Rectal smooth muscle tissue (tissue), 1 donor: ENCODE measurements around the gene TMPRSS4.

ENCODE experiments used
- H3K27ac ChIP-seq: one replicate; pipeline ENCODE4 v1.7.0; 2013; ENCODE audit warnings: low read depth, low read length, inconsistent platforms
- H3K27me3 ChIP-seq: one replicate; pipeline ENCODE4 v1.7.0; 2013; ENCODE audit warnings: low read length; ENCODE audit not compliant: control insufficient read depth, insufficient read depth
- H3K36me3 ChIP-seq: one replicate; pipeline ENCODE4 v1.7.0; 2013; ENCODE audit warnings: low read length; ENCODE audit not compliant: control insufficient read depth, insufficient read depth
- H3K4me1 ChIP-seq: one replicate; pipeline ENCODE4 v1.7.0; 2013; ENCODE audit warnings: low read length; ENCODE audit not compliant: control insufficient read depth, insufficient read depth
- H3K4me3 ChIP-seq: one replicate; pipeline ENCODE4 v1.7.0; 2013; ENCODE audit warnings: low read length
- H3K9ac ChIP-seq: one replicate; pipeline ENCODE4 v1.7.0; 2013; ENCODE audit warnings: low read length

TMPRSS4 gene

DNA sequence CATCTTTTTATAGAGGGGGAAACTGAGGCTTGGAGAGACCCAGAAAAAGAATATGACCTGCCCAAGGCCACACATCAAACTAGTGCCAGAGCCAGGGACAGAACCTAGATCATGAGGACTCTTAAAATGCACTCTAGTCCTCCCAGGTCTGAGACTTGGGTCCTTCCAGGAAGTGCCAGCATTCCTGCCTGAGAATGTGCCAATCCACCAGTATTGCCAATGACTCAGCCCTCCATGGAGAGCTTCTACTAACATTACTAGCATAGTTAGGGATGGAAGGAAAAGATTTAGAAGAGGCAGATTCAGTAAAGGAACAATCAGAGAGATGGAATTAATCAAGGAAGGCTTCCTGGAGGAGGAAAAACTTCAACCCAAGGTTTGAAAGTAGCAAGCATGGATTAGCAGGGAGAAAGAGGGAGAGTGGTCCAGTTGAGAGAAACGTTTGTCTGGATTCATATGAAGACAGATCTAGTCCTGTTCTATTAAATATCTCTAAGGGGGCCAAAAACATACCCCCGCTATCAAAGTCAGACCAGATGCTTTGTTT, 30.0 kb downstream of the TMPRSS4 start:
- no peak overlapping the region for H3K4me3 ChIP-seq
- no peak overlapping the region for H3K27ac ChIP-seq
- H3K4me1 ChIP-seq = no peaks in the 10 kb centered on the region
- H3K27me3 ChIP-seq = no peaks in the 10 kb centered on the region
- no peak overlapping the region for H3K9ac ChIP-seq
- H3K36me3 ChIP-seq = no peaks in the 10 kb centered on the region

DNA sequence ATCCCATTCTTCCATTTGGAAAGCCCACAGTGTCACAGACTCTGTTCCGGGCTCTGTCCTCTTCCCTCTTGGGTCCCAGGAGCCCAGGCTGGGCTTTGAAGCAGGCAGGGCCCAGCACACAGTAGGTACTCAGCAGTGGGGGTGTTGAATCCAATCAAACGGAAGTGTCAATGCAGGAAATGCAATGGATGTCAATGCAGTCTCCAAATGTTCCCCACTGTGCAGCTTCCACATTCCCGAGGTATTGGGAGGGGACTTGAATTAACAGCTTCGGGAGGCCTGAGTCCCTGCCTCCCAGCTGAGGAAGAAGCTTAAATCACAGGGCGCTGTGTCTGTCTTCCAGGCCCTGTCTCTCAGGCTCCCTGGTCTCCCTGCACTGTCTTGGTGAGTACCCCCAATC, 31.6 kb downstream of the TMPRSS4 start:
- no peak overlapping the region for H3K4me3 ChIP-seq
- H3K4me1 ChIP-seq = no peaks in the 10 kb centered on the region
- no peaks in the 10 kb centered on the region for H3K27me3 ChIP-seq
- no peak overlapping the region for H3K27ac ChIP-seq
- no peak overlapping the region for H3K9ac ChIP-seq
- no peaks in the 10 kb centered on the region for H3K36me3 ChIP-seq

DNA sequence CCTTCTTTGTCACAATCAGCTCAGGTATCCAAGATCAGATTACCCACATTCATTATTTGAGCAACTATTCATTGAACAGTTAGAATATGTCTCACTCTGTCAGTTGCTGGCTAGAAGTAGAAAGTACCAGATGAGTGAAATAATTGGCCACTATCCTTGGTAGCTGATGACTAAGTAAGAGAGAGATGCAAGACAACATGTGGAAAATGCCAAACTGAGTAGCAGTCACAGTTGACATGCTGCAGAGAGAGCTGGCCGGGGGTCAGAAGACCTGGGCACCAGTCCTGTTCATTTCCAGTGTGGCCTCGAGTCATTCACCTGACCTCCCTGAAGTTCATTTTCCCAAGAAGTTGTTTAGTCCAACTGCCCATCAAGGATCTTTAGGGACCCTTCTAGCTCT, 32.4 kb downstream of the TMPRSS4 start:
- H3K27me3 ChIP-seq = no peaks in the 10 kb centered on the region
- H3K4me3 ChIP-seq = no peak overlapping the region
- no peak overlapping the region for H3K27ac ChIP-seq
- H3K9ac ChIP-seq = no peak overlapping the region
- peaks cover 2% of the 10 kb centered on the region for H3K36me3 ChIP-seq
- H3K4me1 ChIP-seq = no peaks in the 10 kb centered on the region

DNA sequence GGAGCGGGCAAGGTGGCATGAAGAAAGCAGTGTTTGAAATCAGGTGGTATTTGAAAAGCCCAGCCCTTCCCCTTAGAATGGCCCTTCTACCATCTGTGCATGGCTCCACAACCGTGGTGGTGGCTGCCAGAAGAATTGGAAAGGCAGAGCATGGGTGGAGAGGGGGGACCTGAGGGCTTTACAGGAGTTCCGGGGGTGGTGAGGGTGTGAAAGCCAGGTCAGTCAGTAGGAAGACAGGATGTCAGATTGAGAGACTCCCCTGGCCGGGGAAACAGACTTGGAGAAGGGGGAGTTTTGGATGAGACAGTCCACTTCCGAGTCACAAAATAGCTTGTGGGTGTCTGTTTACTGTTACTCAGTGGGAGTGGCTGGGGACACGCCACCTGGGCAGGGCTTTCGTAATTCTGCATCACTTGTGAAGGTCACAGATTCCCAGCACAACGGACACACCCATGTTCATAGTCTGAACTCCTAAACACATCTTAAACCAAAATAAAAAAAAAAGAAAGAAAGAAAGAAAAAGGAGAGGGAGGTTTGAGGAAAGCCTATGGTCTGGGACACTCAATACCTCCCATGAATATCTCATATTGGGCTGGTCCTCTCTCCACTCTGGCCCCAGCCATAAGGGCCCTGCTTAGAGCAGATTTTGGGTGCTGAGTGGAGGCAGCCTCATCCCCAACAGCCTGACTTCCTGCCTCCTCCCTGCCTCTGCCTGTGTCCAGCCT, 34.3 kb downstream of the TMPRSS4 start:
- Histone ChIP-seq H3K9ac (no peak overlapping the region), H3K4me3 (no peak overlapping the region), H3K27me3 (no peaks in the 10 kb centered on the region), H3K4me1 (no peaks in the 10 kb centered on the region), H3K36me3 (peaks cover 2% of the 10 kb centered on the region), H3K27ac (no peak overlapping the region)

DNA sequence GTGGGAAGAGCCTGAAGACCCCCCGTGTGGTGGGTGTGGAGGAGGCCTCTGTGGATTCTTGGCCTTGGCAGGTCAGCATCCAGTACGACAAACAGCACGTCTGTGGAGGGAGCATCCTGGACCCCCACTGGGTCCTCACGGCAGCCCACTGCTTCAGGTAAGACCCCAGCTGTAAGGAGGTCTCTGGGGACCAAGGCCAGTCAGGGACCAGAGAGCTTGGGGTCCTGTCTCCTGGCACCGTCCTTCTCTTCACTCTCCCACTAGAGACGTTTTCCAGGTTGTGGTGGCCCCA, 34.8 kb downstream of the TMPRSS4 start:
- no peak overlapping the region for H3K9ac ChIP-seq
- H3K4me3 ChIP-seq = no peak overlapping the region
- H3K4me1 ChIP-seq = no peaks in the 10 kb centered on the region
- peaks cover 2% of the 10 kb centered on the region for H3K36me3 ChIP-seq
- no peaks in the 10 kb centered on the region for H3K27me3 ChIP-seq
- H3K27ac ChIP-seq = no peak overlapping the region

DNA sequence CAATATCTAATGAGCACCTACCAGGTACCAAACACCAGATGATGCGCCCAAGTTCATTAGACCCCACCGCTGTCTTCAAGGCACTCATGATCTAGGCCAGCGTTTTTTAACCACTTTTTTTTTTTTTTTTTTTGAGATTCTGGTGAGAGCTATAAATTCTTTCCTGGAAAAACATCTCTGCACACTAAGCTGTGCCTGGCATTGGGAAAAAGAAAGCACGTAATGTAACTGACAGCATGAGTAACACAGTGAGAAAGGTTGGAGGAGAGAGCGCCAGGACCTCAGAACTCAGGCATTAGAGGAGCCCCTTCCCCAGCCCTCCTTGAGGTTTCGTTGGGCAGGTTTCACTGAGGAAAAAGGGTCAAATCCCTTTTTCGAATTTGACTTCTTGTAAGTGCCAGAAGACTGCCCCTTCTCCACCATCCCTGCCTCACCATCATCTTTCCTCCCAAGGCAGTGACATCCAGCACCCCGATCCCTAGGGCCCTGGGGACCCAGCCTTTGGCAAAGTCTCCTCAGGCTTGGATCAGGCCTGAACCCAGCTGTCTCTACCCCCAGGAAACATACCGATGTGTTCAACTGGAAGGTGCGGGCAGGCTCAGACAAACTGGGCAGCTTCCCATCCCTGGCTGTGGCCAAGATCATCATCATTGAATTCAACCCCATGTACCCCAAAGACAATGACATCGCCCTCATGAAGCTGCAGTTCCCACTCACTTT, 36.0 kb downstream of the TMPRSS4 start:
- Histone ChIP-seq H3K9ac (no peak overlapping the region), H3K27me3 (no peaks in the 10 kb centered on the region), H3K4me1 (no peaks in the 10 kb centered on the region), H3K36me3 (peaks cover 2% of the 10 kb centered on the region), H3K27ac (no peak overlapping the region), H3K4me3 (no peak overlapping the region)

DNA sequence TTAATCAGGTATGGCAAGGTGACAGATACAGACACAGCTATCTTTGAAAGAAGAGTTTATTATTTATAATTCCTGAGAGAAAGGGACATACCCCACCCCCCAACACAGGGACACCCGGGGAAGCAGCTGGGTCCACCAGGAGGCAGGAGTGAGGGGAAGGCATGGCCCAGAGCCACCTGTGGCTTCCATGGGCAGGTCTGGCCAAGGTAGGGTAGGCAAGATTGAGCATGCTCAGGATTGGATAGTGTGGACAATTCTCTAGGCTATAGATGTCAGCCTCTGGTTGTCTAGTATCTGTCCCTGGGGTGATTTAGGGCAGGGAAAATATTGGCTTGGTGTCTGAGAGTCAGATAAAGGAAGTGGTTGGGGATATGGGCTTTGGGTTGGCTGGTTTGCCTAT, 37.4 kb downstream of the TMPRSS4 start:
- no peak overlapping the region for H3K9ac ChIP-seq
- H3K4me3 ChIP-seq = no peak overlapping the region
- H3K36me3 ChIP-seq = peaks cover 2% of the 10 kb centered on the region
- H3K27me3 ChIP-seq = no peaks in the 10 kb centered on the region
- H3K27ac ChIP-seq = no peak overlapping the region
- no peaks in the 10 kb centered on the region for H3K4me1 ChIP-seq

DNA sequence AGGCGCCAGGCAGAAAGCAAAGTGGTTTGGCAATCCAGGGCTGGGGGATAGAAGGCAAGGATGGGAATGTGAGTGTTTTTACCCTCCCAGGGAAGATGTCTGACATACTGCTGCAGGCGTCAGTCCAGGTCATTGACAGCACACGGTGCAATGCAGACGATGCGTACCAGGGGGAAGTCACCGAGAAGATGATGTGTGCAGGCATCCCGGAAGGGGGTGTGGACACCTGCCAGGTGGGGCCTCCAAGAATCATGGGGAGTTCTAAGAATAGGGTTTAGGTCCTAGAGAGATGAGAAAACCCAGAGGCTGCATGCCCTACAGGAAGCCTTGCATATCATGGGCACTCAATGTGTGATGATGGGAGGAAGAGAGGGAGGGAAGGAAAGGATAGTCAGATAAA, 38.2 kb downstream of the TMPRSS4 start:
- Histone ChIP-seq H3K27me3 (no peaks in the 10 kb centered on the region), H3K4me3 (no peak overlapping the region), H3K4me1 (no peaks in the 10 kb centered on the region), H3K27ac (no peak overlapping the region), H3K9ac (no peak overlapping the region), H3K36me3 (peaks cover 2% of the 10 kb centered on the region)

DNA sequence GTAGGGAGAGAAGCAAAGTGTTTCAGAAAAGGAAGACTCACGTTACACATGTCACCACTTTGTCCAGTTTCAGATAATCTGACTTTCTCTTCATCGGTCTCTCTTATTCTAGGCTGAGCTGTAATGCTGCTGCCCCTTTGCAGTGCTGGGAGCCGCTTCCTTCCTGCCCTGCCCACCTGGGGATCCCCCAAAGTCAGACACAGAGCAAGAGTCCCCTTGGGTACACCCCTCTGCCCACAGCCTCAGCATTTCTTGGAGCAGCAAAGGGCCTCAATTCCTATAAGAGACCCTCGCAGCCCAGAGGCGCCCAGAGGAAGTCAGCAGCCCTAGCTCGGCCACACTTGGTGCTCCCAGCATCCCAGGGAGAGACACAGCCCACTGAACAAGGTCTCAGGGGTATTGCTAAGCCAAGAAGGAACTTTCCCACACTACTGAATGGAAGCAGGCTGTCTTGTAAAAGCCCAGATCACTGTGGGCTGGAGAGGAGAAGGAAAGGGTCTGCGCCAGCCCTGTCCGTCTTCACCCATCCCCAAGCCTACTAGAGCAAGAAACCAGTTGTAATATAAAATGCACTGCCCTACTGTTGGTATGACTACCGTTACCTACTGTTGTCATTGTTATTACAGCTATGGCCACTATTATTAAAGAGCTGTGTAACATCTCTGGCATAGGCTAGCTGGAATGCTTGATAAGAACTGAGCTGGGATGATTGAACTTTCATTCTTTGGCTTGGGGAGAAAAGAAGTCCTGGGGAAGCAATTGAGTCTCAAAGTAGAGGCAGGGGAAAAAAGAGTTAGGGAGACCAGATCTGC, 41.1 kb downstream of the TMPRSS4 start:
- Histone ChIP-seq H3K27ac (no peak overlapping the region), H3K36me3 (peaks cover 2% of the 10 kb centered on the region), H3K27me3 (no peaks in the 10 kb centered on the region), H3K4me3 (no peak overlapping the region), H3K4me1 (no peaks in the 10 kb centered on the region), H3K9ac (no peak overlapping the region)

DNA sequence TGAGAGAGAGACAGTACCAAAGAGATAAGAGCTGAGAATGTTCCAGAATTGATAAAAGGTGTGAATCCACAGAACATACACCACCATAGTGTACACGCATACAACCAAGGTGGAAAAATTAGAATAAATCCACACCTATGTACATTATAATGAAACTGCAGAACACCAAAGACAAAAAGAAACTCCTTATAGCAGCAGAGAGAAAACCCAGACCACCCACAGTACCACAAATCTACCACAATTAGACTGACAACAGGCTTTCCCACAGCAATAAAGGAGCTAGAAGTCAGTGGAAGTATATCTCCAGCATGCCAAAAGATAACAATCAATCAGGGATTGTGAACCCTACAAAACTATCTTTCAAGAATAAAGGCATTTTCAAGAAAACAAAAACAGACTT, 43.9 kb downstream of the TMPRSS4 start:
- no peak overlapping the region for H3K9ac ChIP-seq
- no peak overlapping the region for H3K4me3 ChIP-seq
- no peaks in the 10 kb centered on the region for H3K4me1 ChIP-seq
- H3K36me3 ChIP-seq = no peaks in the 10 kb centered on the region
- no peak overlapping the region for H3K27ac ChIP-seq
- H3K27me3 ChIP-seq = no peaks in the 10 kb centered on the region

DNA sequence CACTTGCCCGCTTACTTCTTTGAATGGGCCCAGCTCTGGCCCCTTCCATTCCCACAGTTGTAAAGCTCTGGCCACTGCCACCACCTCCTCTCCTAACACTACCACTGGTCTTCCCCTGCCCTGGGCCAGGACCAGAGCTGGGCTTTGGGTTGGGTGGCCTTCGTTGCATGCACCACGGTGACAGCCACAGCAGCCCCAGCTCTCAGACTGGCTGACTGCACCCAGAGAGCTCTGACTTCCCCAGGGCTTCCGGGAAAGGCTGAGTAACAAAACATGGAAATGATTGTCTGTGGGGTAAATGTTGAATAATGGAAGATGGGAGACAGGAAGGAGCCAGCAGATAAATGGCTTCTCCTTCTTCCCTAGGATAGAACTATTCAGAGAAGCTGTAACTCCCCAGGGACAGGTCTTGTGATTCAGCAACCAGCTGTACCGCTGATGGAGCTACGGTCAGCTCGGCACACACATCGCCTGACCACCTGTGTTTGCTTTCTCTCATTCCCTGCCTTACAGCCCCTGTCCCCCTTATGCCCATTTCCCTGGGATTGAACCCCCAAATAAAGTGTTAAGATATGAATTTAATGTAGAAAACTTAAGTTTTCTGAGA, 48.2 kb downstream of the TMPRSS4 start:
- Histone ChIP-seq H3K4me1 (no peaks in the 10 kb centered on the region), H3K27me3 (no peaks in the 10 kb centered on the region), H3K9ac (no peak overlapping the region), H3K36me3 (no peaks in the 10 kb centered on the region), H3K4me3 (no peak overlapping the region), H3K27ac (no peak overlapping the region)

DNA sequence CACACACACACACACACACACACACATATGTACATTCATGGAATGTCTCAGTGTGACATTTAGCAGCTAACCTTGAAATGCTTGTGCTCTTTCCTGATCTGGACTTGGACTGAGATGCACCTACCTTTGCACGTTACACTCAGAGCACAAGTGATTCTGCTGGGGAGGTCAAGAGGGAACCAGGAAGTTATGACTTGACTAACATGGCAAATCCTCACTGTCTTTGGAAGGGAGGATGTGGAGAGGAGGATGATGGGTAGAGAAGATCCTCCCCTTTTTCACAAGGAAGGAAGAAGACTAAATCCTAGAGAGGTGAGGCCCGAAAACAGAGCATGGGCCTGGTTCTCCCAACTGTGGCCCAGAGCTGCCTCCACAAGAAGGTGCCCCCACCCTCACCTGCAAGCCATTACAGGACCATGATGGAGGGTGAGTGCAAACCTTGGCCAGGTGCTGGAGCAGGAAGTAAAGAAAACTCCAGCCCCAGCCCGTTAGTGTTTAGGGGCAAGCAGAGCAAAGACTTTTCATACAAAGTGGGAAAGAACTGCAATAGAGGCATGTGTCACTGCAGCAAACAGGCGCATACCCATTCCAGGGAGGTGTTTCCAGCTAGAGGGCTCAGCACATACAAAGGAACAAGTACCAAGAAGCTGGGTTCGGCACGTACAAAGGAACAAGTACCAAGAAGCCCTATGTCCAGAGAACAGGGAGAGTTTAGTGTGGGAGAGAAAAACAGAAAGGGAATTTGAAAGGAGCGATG, 49.4 kb downstream of the TMPRSS4 start:
- Histone ChIP-seq H3K9ac (no peak overlapping the region), H3K4me1 (no peaks in the 10 kb centered on the region), H3K36me3 (no peaks in the 10 kb centered on the region), H3K4me3 (no peak overlapping the region), H3K27ac (no peak overlapping the region), H3K27me3 (no peaks in the 10 kb centered on the region)
